HepG2 (cell line): ENCODE results near the gene DIO1. TPM values are rescaled to one million over a fixed set of nuclear protein-coding genes. Genes with fewer than 3 reads are reported as not detected.

Source experiments
- ATAC-seq: fragments of 200-7000 bp; cut with Tn5 transposase; 3 replicates; pipeline ENCODE4 v1.9.1; 2020; ENCODE audit warnings: mild to moderate bottlenecking, moderate library complexity
- BruUV-seq: library from RNA; stranded (reverse); fragments of 400-500 nt; replicated peaks from 2 replicates; lab custom pipeline; 2021; lab: Mats Ljungman, UMichigan
- CTCF ChIA-PET: fragments of 300-600 bp; formaldehyde crosslinking; extraction: SDS; loops from one replicate; lab custom pipeline; 2021; ENCODE audit warnings: low total read pairs, inconsistent platforms, low intra/inter-chr PET ratio; lab: Yijun Ruan, JAX
- POLR2A ChIA-PET: fragments of 350-600 bp; sonication (Branson Sonifier 250); formaldehyde crosslinking; loops from one replicate; lab custom pipeline; 2020; ENCODE audit warnings: antibody characterized with exemption, inconsistent platforms; lab: Yijun Ruan, JAX
- DNase-seq: peaks from one replicate; pipeline ENCODE4 v3.0.0-alpha.2; 2015; ENCODE audit warnings: low spot score
- FAIRE-seq: peaks from 3 replicates; lab custom pipeline; 2011; peaks lifted over from hg19 to GRCh38; lab: Jason Lieb, UNC
- H2AFZ ChIP-seq: one replicate; pipeline ENCODE4 v1.6.1; 2011; ENCODE audit warnings: low read length, inconsistent platforms
- H3K27ac ChIP-seq: fragments of 300-600 bp; 3 replicates; pipeline ENCODE4 v1.8.0; 2011; ENCODE audit warnings: mixed run types, mild to moderate bottlenecking, mixed read lengths, low read length, inconsistent platforms; ENCODE audit not compliant: insufficient read depth; ENCODE audit errors: extremely low read length
- H3K27me3 ChIP-seq, 2 experiments: fragments of 200-600 bp in 1 of 2; 2 replicates in 1 of 2; 3 replicates in 1 of 2; pipeline versions ENCODE4 v1.6.0 to v1.8.0; 2011; ENCODE audit warnings: low read length in 2 of 2, mild to moderate bottlenecking in 2 of 2, moderate library complexity in 2 of 2, inconsistent platforms in 1 of 2; ENCODE audit not compliant: insufficient read depth in 2 of 2, control insufficient read depth in 1 of 2
- H3K36me3 ChIP-seq, 2 experiments: fragments of 200-600 bp in 1 of 2; replicated peaks in 1 of 2; 2 replicates in 1 of 2; 3 replicates in 1 of 2; pipeline versions ENCODE4 v1.5.1 to v1.8.0; 2011; ENCODE audit warnings: low read length in 2 of 2, inconsistent platforms in 1 of 2; ENCODE audit not compliant: insufficient read depth in 2 of 2, control insufficient read depth in 1 of 2
- H3K4me1 ChIP-seq: 2 replicates; pipeline ENCODE4 v1.5.1; 2012; ENCODE audit warnings: low read length, inconsistent platforms; ENCODE audit not compliant: insufficient read depth
- H3K4me2 ChIP-seq: 2 replicates; pipeline ENCODE4 v1.6.0; 2011; ENCODE audit warnings: low read depth, low read length, inconsistent platforms
- H3K4me3 ChIP-seq, 3 experiments: fragments of 200-600 bp in 1 of 3; sonication (generic), shearing (Covaris generic) in 1 of 3; replicated peaks in 1 of 3; 2 replicates each; pipeline ENCODE4 v1.5.1; 2011 to 2016; ENCODE audit warnings: low read length in 3 of 3, inconsistent platforms in 2 of 3, low read depth in 2 of 3, mild to moderate bottlenecking in 2 of 3, control low read depth in 1 of 3, mixed read lengths in 1 of 3; ENCODE audit not compliant: insufficient read depth in 1 of 3
- H3K79me2 ChIP-seq: one replicate; pipeline ENCODE4 v1.6.1; 2011; ENCODE audit warnings: low read length, inconsistent platforms; ENCODE audit not compliant: insufficient read depth
- H3K9ac ChIP-seq: 2 replicates; pipeline ENCODE4 v1.6.0; 2011; ENCODE audit warnings: mild to moderate bottlenecking, low read depth, low read length, inconsistent platforms; ENCODE audit not compliant: insufficient read depth
- H3K9me3 ChIP-seq: 2 replicates; pipeline ENCODE4 v1.5.1; 2012; ENCODE audit warnings: mild to moderate bottlenecking, low read length
- H4K20me1 ChIP-seq: 2 replicates; pipeline ENCODE4 v1.6.0; 2011; ENCODE audit warnings: inconsistent platforms, mild to moderate bottlenecking, low read length, moderate library complexity; ENCODE audit not compliant: insufficient read depth
- CTCF ChIP-seq: sonication (generic); formaldehyde crosslinking; IDR thresholded peaks from 2 replicates; pipeline ENCODE4 v1.5.0; 2020; ENCODE audit warnings: mild to moderate bottlenecking, missing genetic modification reagents, moderate library complexity
- HDAC1 ChIP-seq: sonication (generic); formaldehyde crosslinking; IDR thresholded peaks from 2 replicates; pipeline ENCODE4 v1.5.1; 2020; ENCODE audit warnings: mild to moderate bottlenecking, missing genetic modification reagents
- MBNL3 ChIP-seq: fragments of 250-450 bp; sonication (Bioruptor Pico); conservative IDR thresholded peaks from 2 replicates; pipeline ENCODE4 v1.8.0; 2022; ENCODE audit warnings: mild to moderate bottlenecking, inconsistent platforms
- NONO ChIP-seq, 2 experiments: fragments of 450-650 bp in 1 of 2; sonication (generic) in 1 of 2; formaldehyde crosslinking in 1 of 2; IDR thresholded peaks in 1 of 2; conservative IDR thresholded peaks in 1 of 2; 2 replicates each; pipeline versions ENCODE4 v1.6.1 to v1.8.0; 2017 to 2022; ENCODE audit warnings: mild to moderate bottlenecking in 1 of 2, missing genetic modification reagents in 1 of 2, moderate library complexity in 1 of 2
- NR3C1 ChIP-seq: sonication (generic); formaldehyde crosslinking; IDR thresholded peaks from 2 replicates; pipeline ENCODE4 v1.4.0; 2020; ENCODE audit warnings: missing genetic modification reagents
- POLR2G ChIP-seq: fragments of 200-400 bp; formaldehyde crosslinking; IDR thresholded peaks from 2 replicates; pipeline ENCODE4 v1.6.1; 2018; ENCODE audit warnings: mild to moderate bottlenecking, low read depth, low read length, moderate library complexity
- RBFOX2 ChIP-seq: fragments of 200-400 bp; formaldehyde crosslinking; IDR thresholded peaks from 2 replicates; pipeline ENCODE4 v1.6.1; 2017; ENCODE audit warnings: low read depth, mild to moderate bottlenecking, low read length
- SAP130 ChIP-seq: IDR thresholded peaks from 2 replicates; pipeline ENCODE4 v1.6.1; 2016; ENCODE audit warnings: low read depth
- TAF1 ChIP-seq: sonication (generic); formaldehyde crosslinking; IDR thresholded peaks from 2 replicates; pipeline ENCODE4 v1.4.0; 2020; ENCODE audit warnings: missing genetic modification reagents
- ZBTB38 ChIP-seq: sonication (generic); formaldehyde crosslinking; IDR thresholded peaks from 2 replicates; pipeline ENCODE4 v1.5.1; 2020; ENCODE audit warnings: mild to moderate bottlenecking, missing genetic modification reagents
- ZNF205 ChIP-seq: IDR thresholded peaks from 2 replicates; pipeline ENCODE4 v1.6.1; 2018; ENCODE audit warnings: missing biosample characterization, missing genetic modification reagents
- ZNF230 ChIP-seq: sonication (generic); formaldehyde crosslinking; IDR thresholded peaks from 2 replicates; pipeline ENCODE4 v1.4.0; 2020; ENCODE audit warnings: mild to moderate bottlenecking, missing genetic modification reagents
- ZNF343 ChIP-seq: sonication (generic); formaldehyde crosslinking; IDR thresholded peaks from 2 replicates; pipeline ENCODE4 v1.4.0; 2020; ENCODE audit warnings: mild to moderate bottlenecking, missing genetic modification reagents
- ZNF510 ChIP-seq: sonication (generic); formaldehyde crosslinking; IDR thresholded peaks from 2 replicates; pipeline ENCODE4 v1.4.0; 2020; ENCODE audit warnings: low read depth, mild to moderate bottlenecking, missing genetic modification reagents
- ZNF678 ChIP-seq: sonication (generic); formaldehyde crosslinking; IDR thresholded peaks from 2 replicates; pipeline ENCODE4 v1.4.0; 2020; ENCODE audit warnings: mild to moderate bottlenecking, missing genetic modification reagents
- ZNF709 ChIP-seq: sonication (generic); formaldehyde crosslinking; IDR thresholded peaks from 2 replicates; pipeline ENCODE4 v1.5.0; 2020; ENCODE audit warnings: mild to moderate bottlenecking, missing genetic modification reagents
- WGBS: methylation state at CpG from one replicate; pipeline ENCODE4 v1.1.6; 2017; ENCODE audit warnings: low lambda C conversion rate; 5-methylcytosine and 5-hydroxymethylcytosine counted together
- in situ Hi-C: cut with HindIII; loops from 2 replicates; pipeline ENCODE4 v1.10.0; 2017; ENCODE audit warnings: low pct_unique_long_range_greater_than_20kb; ENCODE audit not compliant: extremely low pct_ligation_motif_present
- intact Hi-C: fragments of 100-400 bp; cut with micrococcal nuclease; formaldehyde crosslinking; loops from one replicate; pipeline ENCODE4 v1.10.0; 2022; ENCODE audit not compliant: unreplicated experiment
- polyA plus RNA-seq, 8 experiments: library from polyadenylated mRNA; depleted of rRNA in 3 of 8; stranded (reverse) in 7 of 8; unstranded in 1 of 8; fragments of >200 nt; fragmentation: Illumina TruSeq in 4 of 8; extraction: Trizol in 4 of 8; gene quantifications; 2 replicates each; pipeline versions ENCODE4 v1.2.1 to v1.2.3, GENCODE V29; 2011 to 2016; ENCODE audit warnings: low read depth in 4 of 8, missing spikeins in 1 of 8, mixed read lengths in 1 of 8; ENCODE audit not compliant: insufficient read depth in 1 of 8
- total RNA-seq, 5 experiments: library from RNA; depleted of rRNA; stranded (reverse); fragments of >200 nt; fragmentation: Illumina TruSeq; extraction: Trizol; gene quantifications; 2 replicates each; pipeline ENCODE4 v1.2.3, GENCODE V29; 2016; ENCODE audit warnings: low read depth in 1 of 5
- TF ChIP-seq, protein P1 (sequence below): IDR thresholded peaks from 2 replicates; pipeline ENCODE4 v1.6.1; 2016; ENCODE audit warnings: missing compliant biosample characterization, missing genetic modification reagents, borderline replicate concordance

Gene DIO1
- total and polyA plus RNA-seq, 2 of the 13 experiments (the other 11 are each of a cell fraction or from before 2014, with no cell fraction given) = 13.5 to 45.6 TPM

GRCh38 chr1:53946252-53947171 is 52.5 kb downstream of the DIO1 start, which contains the start of gene LRRC42:
LRRC42 (plus strand) TSS chr1:53946350; CDS start chr1:53952000, 5,650 bp downstream.
- H4K20me1 ChIP-seq = 0 out of 2 replicates have a peak, but pooled peaks cover 4% of the 10 kb centered on the region
- no peak within 1 kb of the TSS for H2AFZ ChIP-seq
- H3K36me3 ChIP-seq = peaks cover 2 to 10% of the 10 kb centered on the region in 2 experiments; a peak in 4 of 5 replicates
- peak within 1 kb of the TSS; percentile 82 for H3K27ac ChIP-seq
- no peaks in the 10 kb centered on the region; a peak in 1 of 5 replicates for H3K27me3 ChIP-seq
- peak within 1 kb of the TSS; percentile 87 for H3K4me2 ChIP-seq
- CTCF ChIA-PET = interaction anchor here (4.2 kb wide), 1 partner anchor 69 kb away, joined by 53 read pairs; no protein-coding TSS in a partner anchor
- intact Hi-C loops (loop anchor here (5.0 kb wide), 1 partner anchor 54 kb away; the partner anchor contains the start of gene DIO1), in situ Hi-C loops (no loop called here)
- 1% methylated on average over 33 of the region's 58 CpGs for WGBS
- peaks cover 57% of the 10 kb centered on the region for H3K79me2 ChIP-seq
- no TSS peak for BruUV-seq
- H3K9me3 ChIP-seq = no peaks in the 10 kb centered on the region
- ATAC-seq = peak; percentile 82
- no peak for DNase-seq
- FAIRE-seq = no peak
- H3K4me1 ChIP-seq = peaks cover 77% of the 10 kb centered on the region
- H3K4me3 ChIP-seq = peak within 1 kb of the TSS; percentile 84 to 99 (median 98)
- POLR2A ChIA-PET = interaction anchor here (0.6 to 2.6 kb wide), 22 partner anchors 7 to 116 kb away, joined by 3 to 46 read pairs (median 6); partner anchors contain the start of genes DIO1, NDC1 and YIPF1
- peak within 1 kb of the TSS; percentile 78 for H3K9ac ChIP-seq
- TF ChIP-seq ZNF205 (CRISPR knock-in tag) (0 out of 2 replicates have a peak, but pooled peaks have one; percentile 30), RBFOX2 (peak; percentile 37), ZNF709 (CRISPR knock-in tag) (0 out of 2 replicates have a peak, but pooled peaks have one; percentile 22), MBNL3 (CRISPR knock-in tag) (no peak), ZBTB38 (CRISPR knock-in tag) (0 out of 2 replicates have a peak, but pooled peaks have one; percentile 19), NONO (IDR thresholded peaks at IDR 0.05) (no peak), NONO (CRISPR knock-in tag; conservative IDR thresholded peaks at IDR 0.05) (0 out of 2 replicates have a peak, but pooled peaks have one; percentile 31), HDAC1 (CRISPR knock-in tag) (0 out of 2 replicates have a peak, but pooled peaks have one; percentile 27), ZNF343 (CRISPR knock-in tag) (0 out of 2 replicates have a peak, but pooled peaks have one; percentile 65), ZNF678 (CRISPR knock-in tag) (no peak), NR3C1 (no peak), ZNF510 (CRISPR knock-in tag) (no peak), TAF1 (CRISPR knock-in tag) (0 out of 2 replicates have a peak, but pooled peaks have one; percentile 18), CTCF (CRISPR knock-in tag) (peak; percentile 46), ZNF230 (0 out of 2 replicates have a peak, but pooled peaks have one; percentile 19), SAP130 (CRISPR knock-in tag) (peak; percentile 43; the same call in 1 of the 2 replicates), POLR2G (peak; percentile 58; the same call in 1 of the 2 replicates)
- TF ChIP-seq, protein P1, sequence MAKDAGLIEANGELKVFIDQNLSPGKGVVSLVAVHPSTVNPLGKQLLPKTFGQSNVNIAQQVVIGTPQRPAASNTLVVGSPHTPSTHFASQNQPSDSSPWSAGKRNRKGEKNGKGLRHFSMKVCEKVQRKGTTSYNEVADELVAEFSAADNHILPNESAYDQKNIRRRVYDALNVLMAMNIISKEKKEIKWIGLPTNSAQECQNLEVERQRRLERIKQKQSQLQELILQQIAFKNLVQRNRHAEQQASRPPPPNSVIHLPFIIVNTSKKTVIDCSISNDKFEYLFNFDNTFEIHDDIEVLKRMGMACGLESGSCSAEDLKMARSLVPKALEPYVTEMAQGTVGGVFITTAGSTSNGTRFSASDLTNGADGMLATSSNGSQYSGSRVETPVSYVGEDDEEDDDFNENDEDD = 0 out of 2 replicates have a peak, but pooled peaks have one; percentile 5
